DND-41 (cell line): ENCODE results near the gene SFXN5.

ENCODE experiments used
- EZH2 ChIP-seq: IDR thresholded peaks from 3 replicates; pipeline ENCODE4 v1.6.1; 2012; ENCODE audit warnings: borderline replicate concordance, low read depth, mild to moderate bottlenecking, moderate library complexity, low read length, inconsistent platforms; ENCODE audit not compliant: severe bottlenecking
- TF ChIP-seq, protein P1 (sequence below): IDR thresholded peaks from 2 replicates; pipeline ENCODE4 v1.5.1; 2012; ENCODE audit warnings: borderline replicate concordance, low read length, moderate library complexity, mild to moderate bottlenecking; ENCODE audit not compliant: poor library complexity, severe bottlenecking; ENCODE audit errors: extremely low read depth

DNA sequence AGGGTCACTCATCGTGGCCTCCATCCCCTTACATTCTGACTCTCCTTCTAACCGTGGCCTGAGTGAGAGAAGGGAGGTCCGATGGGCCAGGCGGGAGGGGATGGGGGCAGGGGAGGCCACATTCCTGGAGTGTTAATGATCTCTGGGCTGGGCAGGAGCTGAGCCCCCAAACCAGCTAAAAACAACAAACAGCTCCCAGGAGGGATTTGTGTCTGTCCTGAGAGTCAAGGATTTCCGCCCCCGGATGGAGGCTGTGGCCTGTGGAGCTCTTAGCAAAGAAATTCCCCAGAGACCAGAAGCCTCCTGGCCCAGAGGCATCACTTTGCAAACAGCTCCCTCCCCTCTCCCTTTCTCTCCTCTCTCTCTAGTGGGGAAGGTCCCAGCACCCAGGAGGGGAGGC is 130.7 kb downstream of the SFXN5 start:
- TF ChIP-seq, protein P1, sequence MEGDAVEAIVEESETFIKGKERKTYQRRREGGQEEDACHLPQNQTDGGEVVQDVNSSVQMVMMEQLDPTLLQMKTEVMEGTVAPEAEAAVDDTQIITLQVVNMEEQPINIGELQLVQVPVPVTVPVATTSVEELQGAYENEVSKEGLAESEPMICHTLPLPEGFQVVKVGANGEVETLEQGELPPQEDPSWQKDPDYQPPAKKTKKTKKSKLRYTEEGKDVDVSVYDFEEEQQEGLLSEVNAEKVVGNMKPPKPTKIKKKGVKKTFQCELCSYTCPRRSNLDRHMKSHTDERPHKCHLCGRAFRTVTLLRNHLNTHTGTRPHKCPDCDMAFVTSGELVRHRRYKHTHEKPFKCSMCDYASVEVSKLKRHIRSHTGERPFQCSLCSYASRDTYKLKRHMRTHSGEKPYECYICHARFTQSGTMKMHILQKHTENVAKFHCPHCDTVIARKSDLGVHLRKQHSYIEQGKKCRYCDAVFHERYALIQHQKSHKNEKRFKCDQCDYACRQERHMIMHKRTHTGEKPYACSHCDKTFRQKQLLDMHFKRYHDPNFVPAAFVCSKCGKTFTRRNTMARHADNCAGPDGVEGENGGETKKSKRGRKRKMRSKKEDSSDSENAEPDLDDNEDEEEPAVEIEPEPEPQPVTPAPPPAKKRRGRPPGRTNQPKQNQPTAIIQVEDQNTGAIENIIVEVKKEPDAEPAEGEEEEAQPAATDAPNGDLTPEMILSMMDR: no peak
- TF ChIP-seq EZH2: no peak
